Naive thymus-derived CD4-positive, alpha-beta T cell (primary cell): Measurements from ENCODE around the gene SMIM28. TPM values are rescaled to one million over a fixed set of nuclear protein-coding genes. Genes with fewer than 3 reads are reported as not detected.
A peak's percentile ranks its signal among the peaks of the same experiment; 100 is the strongest.

ENCODE experiments used
- ATAC-seq: fragments of 150-1000 bp; cut with Tn5 transposase; 2 replicates; pipeline ENCODE4 v1.10.0; 2021; ENCODE audit warnings: mild to moderate bottlenecking, moderate library complexity
- CTCF ChIA-PET: fragments of 350-600 bp; sonication (Branson Sonifier 250); formaldehyde crosslinking; loops from one replicate; lab custom pipeline; 2021; ENCODE audit warnings: antibody characterized with exemption; lab: Charles Lee
- POLR2A ChIA-PET: fragments of 350-600 bp; sonication (Branson Sonifier 250); formaldehyde crosslinking; loops from one replicate; lab custom pipeline; 2021; ENCODE audit warnings: antibody characterized with exemption, inconsistent platforms; lab: Charles Lee
- DNase-seq, 9 donors: peaks; one replicate each; pipeline versions ENCODE4 v3.0.0 to v3.0.0-alpha.2; 2020 to 2022; ENCODE audit warnings: mixed read lengths in 1 of 9
- H3K27ac ChIP-seq: one replicate; pipeline ENCODE4 v1.7.0; 2013; ENCODE audit warnings: mild to moderate bottlenecking, low read depth, low read length, moderate library complexity
- H3K27me3 ChIP-seq, 2 donors: one replicate each; pipeline ENCODE4 v1.7.0; 2013; ENCODE audit warnings: low read length in 2 of 2, mild to moderate bottlenecking in 2 of 2, moderate library complexity in 2 of 2; ENCODE audit not compliant: control insufficient read depth in 2 of 2, insufficient read depth in 2 of 2
- H3K36me3 ChIP-seq, 3 experiments: 1 replicate in 2 of 3; 2 replicates in 1 of 3; pipeline ENCODE4 v1.7.0; 2013; ENCODE audit warnings: low read length in 3 of 3, mild to moderate bottlenecking in 3 of 3, moderate library complexity in 1 of 3; ENCODE audit not compliant: insufficient read depth in 3 of 3, control insufficient read depth in 2 of 3
- H3K4me1 ChIP-seq, 2 donors: one replicate each; pipeline ENCODE4 v1.7.0; 2013; ENCODE audit warnings: low read length in 2 of 2, mild to moderate bottlenecking in 2 of 2, moderate library complexity in 1 of 2; ENCODE audit not compliant: control insufficient read depth in 2 of 2, insufficient read depth in 2 of 2
- H3K4me3 ChIP-seq: 2 replicates; pipeline ENCODE4 v1.7.0; 2013; ENCODE audit warnings: mild to moderate bottlenecking, low read length
- H3K9me3 ChIP-seq, 3 experiments: 1 replicate in 2 of 3; 2 replicates in 1 of 3; pipeline ENCODE4 v1.7.0; 2013; ENCODE audit warnings: low read length in 3 of 3; ENCODE audit not compliant: control insufficient read depth in 2 of 3
- H3K27ac Mint-ChIP-seq, 9 donors: one replicate each; pipeline ENCODE4 v1.8.0; 2020 to 2022; ENCODE audit warnings: mixed read lengths in 9 of 9, mild to moderate bottlenecking in 8 of 9, moderate library complexity in 5 of 9, inconsistent platforms in 2 of 9
- H3K27me3 Mint-ChIP-seq, 5 donors: one replicate each; pipeline ENCODE4 v1.8.0; 2021 to 2022; ENCODE audit warnings: mixed read lengths in 5 of 5, mild to moderate bottlenecking in 1 of 5
- H3K36me3 Mint-ChIP-seq, 5 donors: one replicate each; pipeline ENCODE4 v1.8.0; 2020 to 2022; ENCODE audit warnings: mixed read lengths in 5 of 5, mild to moderate bottlenecking in 3 of 5, inconsistent platforms in 1 of 5
- H3K4me1 Mint-ChIP-seq, 7 donors: one replicate each; pipeline ENCODE4 v1.8.0; 2020 to 2022; ENCODE audit warnings: mixed read lengths in 7 of 7, mild to moderate bottlenecking in 3 of 7, inconsistent platforms in 1 of 7
- H3K4me3 Mint-ChIP-seq, 10 donors: one replicate each; pipeline ENCODE4 v1.8.0; 2020 to 2022; ENCODE audit warnings: mild to moderate bottlenecking in 10 of 10, mixed read lengths in 10 of 10, moderate library complexity in 6 of 10, inconsistent platforms in 2 of 10
- H3K9me3 Mint-ChIP-seq, 11 donors: one replicate each; pipeline ENCODE4 v1.8.0; 2020 to 2022; ENCODE audit warnings: mixed read lengths in 11 of 11, mild to moderate bottlenecking in 4 of 11, inconsistent platforms in 1 of 11, moderate library complexity in 1 of 11
- intact Hi-C, 2 donors: fragments of 100-400 bp; cut with micrococcal nuclease; formaldehyde crosslinking; loops; one replicate each; pipeline ENCODE4 v1.15.1; 2023
- polyA plus RNA-seq, 2 donors: library from polyadenylated mRNA; unstranded; fragments of 300-500 nt; fragmentation: Illumina TruSeq; gene quantifications; one replicate each; pipeline ENCODE4 v1.2.3, GENCODE V29; 2021
- total RNA-seq, 6 experiments: library from RNA in 5 of 6; stranded (reverse) in 5 of 6; gene quantifications; 1 replicate in 5 of 6; 2 replicates in 1 of 6; pipeline ENCODE4 v1.2.3 and lab custom pipeline; 2021 to 2026

SMIM28 gene
- total and polyA plus RNA-seq, 7 experiments from 2014 or later: not detected

DNA sequence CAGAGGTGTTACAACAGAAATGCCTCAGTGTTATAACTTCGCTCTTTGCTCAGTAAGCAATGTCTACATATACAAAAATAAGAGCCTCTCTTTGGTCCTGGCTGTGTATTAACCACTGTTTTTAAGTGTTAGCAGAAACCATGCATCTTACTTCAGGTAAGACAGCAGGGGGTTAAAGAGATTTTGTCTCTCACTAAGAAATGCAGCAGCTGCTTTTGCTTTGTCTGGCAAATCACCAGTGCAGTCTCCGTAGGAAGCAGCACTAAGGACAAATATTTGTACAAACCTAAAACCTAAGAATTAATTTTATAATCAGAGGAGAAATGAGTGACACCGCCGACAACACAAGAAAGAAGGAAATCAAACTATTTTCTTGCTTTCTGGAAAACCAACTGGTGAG lies 758 bp downstream of the SMIM28 start:
- H3K9me3 ChIP-seq: no peaks in the 10 kb centered on the region
- no peak overlapping the region for H3K27ac ChIP-seq
- Mint-ChIP-seq H3K4me3 (no peak overlapping the region), H3K4me1 (no peaks in the 10 kb centered on the region), H3K27ac (no peak overlapping the region), H3K36me3 (no peaks in the 10 kb centered on the region), H3K27me3 (peaks cover 0 to 12% (median 0%) of the 10 kb centered on the region in 5 donors), H3K9me3 (peaks cover 0 to 2% (median 0%) of the 10 kb centered on the region in 11 donors)
- no peaks in the 10 kb centered on the region for H3K27me3 ChIP-seq
- ChIA-PET CTCF (no interaction called here), POLR2A (no interaction called here)
- no peaks in the 10 kb centered on the region for H3K4me1 ChIP-seq
- DNase-seq: no peak
- H3K4me3 ChIP-seq: no peak overlapping the region
- intact Hi-C loops: no loop called here
- no peaks in the 10 kb centered on the region for H3K36me3 ChIP-seq
- no peak for ATAC-seq

DNA sequence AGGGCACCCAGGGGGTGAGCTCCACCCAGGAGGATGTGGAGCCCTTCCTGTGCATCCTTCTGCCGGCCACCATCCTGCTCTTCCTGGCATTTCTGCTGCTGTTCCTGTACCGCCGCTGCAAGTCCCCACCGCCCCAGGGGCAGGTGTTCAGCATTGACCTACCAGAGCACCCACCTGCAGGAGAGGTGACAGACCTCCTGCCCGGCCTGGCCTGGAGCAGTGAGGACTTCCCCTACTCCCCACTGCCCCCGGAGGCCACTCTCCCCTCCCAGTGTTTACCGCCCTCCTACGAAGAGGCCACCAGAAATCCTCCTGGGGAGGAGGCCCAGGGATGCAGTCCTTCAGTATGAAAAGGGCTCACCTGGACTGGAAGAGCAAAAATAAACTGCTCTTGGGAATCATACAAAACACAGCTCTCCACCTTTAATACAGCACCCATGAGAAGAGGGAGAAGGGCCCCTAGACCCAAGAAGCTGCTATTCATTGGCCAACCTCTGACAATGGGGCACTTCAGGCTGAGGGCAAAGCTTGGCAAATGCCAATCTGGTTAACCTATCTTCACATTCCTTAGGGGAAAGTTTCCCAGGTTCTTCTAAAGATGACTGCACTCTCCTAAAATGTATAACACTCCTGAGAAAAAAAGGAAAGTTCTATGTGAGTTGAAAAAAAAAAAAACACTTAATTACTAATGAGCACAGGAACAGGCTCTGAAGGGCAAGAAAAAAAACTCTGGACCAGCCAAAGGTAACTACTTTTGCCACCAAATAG lies 5.0 kb downstream of the SMIM28 start:
- no peak overlapping the region for H3K4me3 Mint-ChIP-seq

DNA sequence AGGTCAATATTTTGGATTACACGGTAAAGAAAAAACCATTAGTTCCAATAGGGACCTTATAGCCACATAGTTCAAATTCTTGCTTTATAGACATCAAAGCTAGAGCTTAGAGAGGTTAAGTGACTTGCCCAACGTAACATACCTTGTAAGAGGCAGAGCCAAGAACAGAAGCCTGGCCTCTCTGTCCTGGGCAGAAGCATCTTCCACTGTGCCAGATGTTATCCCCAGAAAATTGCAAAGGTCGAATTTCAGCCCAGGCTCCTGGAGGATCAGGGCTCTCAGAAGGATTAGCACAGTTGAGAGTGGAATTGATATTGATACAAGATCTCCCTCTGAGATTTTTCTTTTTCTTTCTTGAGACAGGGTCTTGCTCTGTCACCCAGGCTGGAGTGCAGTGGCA lies 6.1 kb downstream of the SMIM28 start:
- Mint-ChIP-seq H3K27ac (no peak overlapping the region), H3K4me3 (no peak overlapping the region), H3K36me3 (no peaks in the 10 kb centered on the region), H3K27me3 (peaks cover 0 to 11% (median 3%) of the 10 kb centered on the region in 5 donors), H3K4me1 (no peaks in the 10 kb centered on the region), H3K9me3 (no peaks in the 10 kb centered on the region)
- Histone ChIP-seq H3K4me1 (no peaks in the 10 kb centered on the region), H3K27ac (no peak overlapping the region), H3K27me3 (no peaks in the 10 kb centered on the region), H3K9me3 (no peaks in the 10 kb centered on the region), H3K4me3 (no peak overlapping the region), H3K36me3 (no peaks in the 10 kb centered on the region)
- ATAC-seq (no peak), DNase-seq (no peak)
- intact Hi-C loops: no loop called here
- POLR2A ChIA-PET: no interaction called here
- CTCF ChIA-PET: interaction anchor here (1.5 kb wide), 1 partner anchor 11 kb away, joined by 4 read pairs; no protein-coding TSS in a partner anchor

More for the DNA sequence above, 5.0 kb downstream of the SMIM28 start:
- no peak overlapping the region for H3K27ac Mint-ChIP-seq
- ChIA-PET CTCF (interaction anchor here (1.5 kb wide), 1 partner anchor 10 kb away, joined by 4 read pairs; no protein-coding TSS in a partner anchor), POLR2A (no interaction called here)
- H3K27ac ChIP-seq: no peak overlapping the region
- H3K36me3 Mint-ChIP-seq: no peaks in the 10 kb centered on the region
- no peaks in the 10 kb centered on the region for H3K4me1 Mint-ChIP-seq
- no peak for DNase-seq
- no peaks in the 10 kb centered on the region for H3K9me3 Mint-ChIP-seq
- H3K4me1 ChIP-seq: no peaks in the 10 kb centered on the region
- H3K9me3 ChIP-seq: no peaks in the 10 kb centered on the region
- no peaks in the 10 kb centered on the region for H3K27me3 ChIP-seq
- H3K36me3 ChIP-seq: no peaks in the 10 kb centered on the region
- H3K4me3 ChIP-seq: no peak overlapping the region
- intact Hi-C loops: no loop called here
- no peak for ATAC-seq
- H3K27me3 Mint-ChIP-seq: peaks cover 0 to 10% (median 0%) of the 10 kb centered on the region in 5 donors

DNA sequence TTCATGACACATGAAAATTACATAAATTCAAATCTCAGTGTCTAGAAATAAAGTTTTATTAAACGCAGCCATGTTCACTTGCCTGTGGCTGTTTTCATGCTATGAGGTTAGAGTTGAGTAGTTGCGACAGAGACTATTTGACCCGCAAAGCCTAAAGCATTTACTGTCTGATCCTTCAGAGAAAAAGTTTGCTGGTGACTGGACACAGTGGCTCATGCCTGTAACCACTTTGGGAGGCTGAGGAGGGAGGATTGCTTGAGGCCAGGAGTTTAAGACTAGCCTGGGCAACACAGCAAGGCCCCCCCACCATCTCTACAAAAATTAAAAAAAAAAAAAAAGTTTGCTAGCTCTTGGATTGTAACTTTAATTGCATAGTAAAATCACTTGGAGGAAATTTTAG lies 9.2 kb downstream of the SMIM28 start:
- ATAC-seq: no peak
- Histone ChIP-seq H3K27me3 (no peaks in the 10 kb centered on the region), H3K36me3 (no peaks in the 10 kb centered on the region), H3K4me3 (no peak overlapping the region), H3K4me1 (no peaks in the 10 kb centered on the region), H3K9me3 (no peaks in the 10 kb centered on the region), H3K27ac (no peak overlapping the region)
- H3K9me3 Mint-ChIP-seq: no peaks in the 10 kb centered on the region
- ChIA-PET POLR2A (interaction anchor here (0.7 kb wide), 1 partner anchor 16 kb away, joined by 5 read pairs; no protein-coding TSS in a partner anchor), CTCF (no interaction called here)
- H3K27ac Mint-ChIP-seq: no peak overlapping the region
- no peaks in the 10 kb centered on the region for H3K36me3 Mint-ChIP-seq
- no peak for DNase-seq
- intact Hi-C loops: no loop called here
- no peak overlapping the region for H3K4me3 Mint-ChIP-seq
- H3K4me1 Mint-ChIP-seq: no peaks in the 10 kb centered on the region
- peaks cover 0 to 32% (median 9%) of the 10 kb centered on the region in 5 donors for H3K27me3 Mint-ChIP-seq

DNA sequence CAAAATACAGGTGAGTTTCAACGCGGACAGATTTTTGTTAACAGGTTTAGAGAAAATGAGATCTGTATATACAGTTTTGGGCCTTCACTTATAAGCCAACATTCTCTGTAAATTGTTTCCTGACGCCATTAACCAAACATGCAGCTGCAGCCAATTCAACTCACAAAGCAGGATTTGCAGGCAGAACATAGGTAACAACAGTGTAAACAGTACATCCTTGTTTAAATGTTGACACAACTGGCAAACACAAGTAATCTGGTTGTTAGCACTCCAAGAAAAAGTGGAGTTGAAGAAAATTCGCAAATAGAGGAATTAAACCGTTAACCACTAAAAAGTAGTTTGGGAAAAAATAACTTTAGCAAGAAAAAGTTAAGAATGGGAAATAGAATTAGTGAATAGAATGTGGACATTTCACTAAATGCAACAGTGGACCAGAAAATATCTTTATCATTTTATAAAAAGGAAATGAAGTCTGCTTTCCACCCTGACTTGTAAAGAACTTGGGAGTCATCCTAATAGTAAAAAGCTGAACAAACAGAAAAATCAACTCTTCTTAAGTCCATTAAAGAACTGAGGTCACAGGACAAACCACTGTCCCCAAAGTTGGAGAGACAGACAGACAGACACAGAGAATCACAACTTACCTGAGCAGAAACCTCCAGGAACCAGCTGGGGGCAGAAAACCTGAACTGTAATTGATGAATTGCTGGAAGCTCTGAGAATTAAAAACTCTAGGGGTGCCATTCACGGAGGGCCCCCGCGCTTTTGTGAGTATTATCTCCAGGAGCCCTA lies 10.1 kb downstream of the SMIM28 start:
- ATAC-seq (no peak), DNase-seq (no peak)
- Histone ChIP-seq H3K4me1 (no peaks in the 10 kb centered on the region), H3K36me3 (no peaks in the 10 kb centered on the region), H3K27me3 (no peaks in the 10 kb centered on the region), H3K9me3 (no peaks in the 10 kb centered on the region), H3K4me3 (no peak overlapping the region), H3K27ac (no peak overlapping the region)
- peak overlapping the region in 1 of 9 donors; percentile 36 for H3K27ac Mint-ChIP-seq
- POLR2A ChIA-PET: interaction anchor here (0.7 kb wide), 2 partner anchors 15 to 32 kb away, joined by 3 to 5 read pairs; no protein-coding TSS in a partner anchor
- CTCF ChIA-PET: no interaction called here
- intact Hi-C loops: no loop called here
- H3K27me3 Mint-ChIP-seq: peaks cover 0 to 33% (median 9%) of the 10 kb centered on the region in 5 donors
- no peaks in the 10 kb centered on the region for H3K36me3 Mint-ChIP-seq
- H3K4me1 Mint-ChIP-seq: no peaks in the 10 kb centered on the region
- H3K4me3 Mint-ChIP-seq: no peak overlapping the region
- H3K9me3 Mint-ChIP-seq: no peaks in the 10 kb centered on the region

DNA sequence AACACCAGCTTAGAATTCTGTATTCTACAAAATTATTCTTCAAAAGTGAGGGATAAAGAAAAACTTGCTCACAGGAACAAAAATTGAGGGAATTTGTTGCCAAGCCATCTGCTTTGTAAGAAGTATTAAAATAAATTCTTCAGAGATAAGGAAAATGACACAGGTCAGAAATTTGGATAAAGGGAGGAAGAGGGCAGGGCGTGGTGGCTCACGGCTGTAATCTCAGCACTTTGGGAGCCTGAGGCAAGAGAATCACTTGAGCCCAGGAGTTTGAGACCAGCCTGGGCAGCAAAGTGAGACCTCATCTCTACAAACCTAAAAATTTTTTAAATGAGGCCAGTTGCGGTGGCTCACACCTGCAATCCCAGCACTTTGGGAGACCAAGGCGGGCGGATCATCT lies 11.8 kb downstream of the SMIM28 start:
- POLR2A ChIA-PET: no interaction called here
- peaks cover 0 to 6% (median 0%) of the 10 kb centered on the region in 7 donors for H3K4me1 Mint-ChIP-seq
- DNase-seq: no peak
- intact Hi-C loops: no loop called here
- Histone ChIP-seq H3K27me3 (no peaks in the 10 kb centered on the region), H3K36me3 (no peaks in the 10 kb centered on the region), H3K9me3 (no peaks in the 10 kb centered on the region), H3K27ac (no peak overlapping the region), H3K4me3 (no peak overlapping the region), H3K4me1 (no peaks in the 10 kb centered on the region)
- peaks cover 0 to 34% (median 9%) of the 10 kb centered on the region in 5 donors for H3K27me3 Mint-ChIP-seq
- no peak overlapping the region for H3K27ac Mint-ChIP-seq
- H3K36me3 Mint-ChIP-seq: no peaks in the 10 kb centered on the region
- CTCF ChIA-PET: no interaction called here
- H3K9me3 Mint-ChIP-seq: no peaks in the 10 kb centered on the region
- no peak for ATAC-seq
- no peak overlapping the region for H3K4me3 Mint-ChIP-seq
